AG10803 (cell line): ENCODE results near the gene TAPT1.
A peak's percentile ranks its signal among the peaks of the same experiment; 100 is the strongest.

Experiments used
- DNase-seq: peaks from one replicate; pipeline ENCODE4 v3.0.0; 2010; ENCODE audit warnings: low read depth
- H3K4me3 ChIP-seq: 2 replicates; pipeline ENCODE4 v1.5.1; 2011; ENCODE audit warnings: mild to moderate bottlenecking, low read length, control low read depth
- TF ChIP-seq, protein P1 (sequence below): conservative IDR thresholded peaks from 2 replicates; pipeline ENCODE4 v1.5.1; 2011; ENCODE audit warnings: mild to moderate bottlenecking, low read length, control low read depth, inconsistent platforms

Gene TAPT1

DNA sequence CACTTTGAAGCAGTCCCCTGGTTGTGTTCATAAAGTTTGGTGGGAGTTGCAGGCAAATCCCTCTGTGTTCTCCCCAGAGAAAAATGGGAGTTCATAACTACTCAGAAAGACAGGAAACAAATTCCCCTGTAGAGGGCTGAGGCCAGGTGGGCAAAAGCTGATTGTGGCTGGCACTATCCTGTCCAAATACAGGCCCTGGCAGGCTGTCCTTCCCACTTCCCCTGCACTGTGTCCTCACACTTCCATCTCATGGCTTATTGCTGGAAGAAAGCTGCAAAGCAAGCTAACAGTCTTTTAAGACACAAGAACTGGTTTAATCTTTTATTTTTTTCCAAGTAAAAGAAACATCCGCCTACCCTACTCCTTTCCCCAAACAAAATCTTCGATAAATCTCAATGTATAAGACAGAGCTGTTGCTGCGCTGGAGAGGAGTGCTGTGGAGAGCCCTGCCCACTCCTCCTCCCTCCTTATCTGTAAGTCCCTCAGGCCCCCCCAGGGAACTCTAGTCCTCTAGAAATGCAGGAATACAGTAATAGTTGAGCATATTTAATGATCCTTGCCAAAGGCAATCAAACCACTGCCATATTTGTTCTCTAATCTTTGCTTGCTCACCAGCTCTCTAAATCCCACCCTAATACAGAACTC is 14.0 kb downstream of the TAPT1 start:
- TF ChIP-seq, protein P1, sequence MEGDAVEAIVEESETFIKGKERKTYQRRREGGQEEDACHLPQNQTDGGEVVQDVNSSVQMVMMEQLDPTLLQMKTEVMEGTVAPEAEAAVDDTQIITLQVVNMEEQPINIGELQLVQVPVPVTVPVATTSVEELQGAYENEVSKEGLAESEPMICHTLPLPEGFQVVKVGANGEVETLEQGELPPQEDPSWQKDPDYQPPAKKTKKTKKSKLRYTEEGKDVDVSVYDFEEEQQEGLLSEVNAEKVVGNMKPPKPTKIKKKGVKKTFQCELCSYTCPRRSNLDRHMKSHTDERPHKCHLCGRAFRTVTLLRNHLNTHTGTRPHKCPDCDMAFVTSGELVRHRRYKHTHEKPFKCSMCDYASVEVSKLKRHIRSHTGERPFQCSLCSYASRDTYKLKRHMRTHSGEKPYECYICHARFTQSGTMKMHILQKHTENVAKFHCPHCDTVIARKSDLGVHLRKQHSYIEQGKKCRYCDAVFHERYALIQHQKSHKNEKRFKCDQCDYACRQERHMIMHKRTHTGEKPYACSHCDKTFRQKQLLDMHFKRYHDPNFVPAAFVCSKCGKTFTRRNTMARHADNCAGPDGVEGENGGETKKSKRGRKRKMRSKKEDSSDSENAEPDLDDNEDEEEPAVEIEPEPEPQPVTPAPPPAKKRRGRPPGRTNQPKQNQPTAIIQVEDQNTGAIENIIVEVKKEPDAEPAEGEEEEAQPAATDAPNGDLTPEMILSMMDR = no peak
- no peak overlapping the region for H3K4me3 ChIP-seq
- DNase-seq = no peak

DNA sequence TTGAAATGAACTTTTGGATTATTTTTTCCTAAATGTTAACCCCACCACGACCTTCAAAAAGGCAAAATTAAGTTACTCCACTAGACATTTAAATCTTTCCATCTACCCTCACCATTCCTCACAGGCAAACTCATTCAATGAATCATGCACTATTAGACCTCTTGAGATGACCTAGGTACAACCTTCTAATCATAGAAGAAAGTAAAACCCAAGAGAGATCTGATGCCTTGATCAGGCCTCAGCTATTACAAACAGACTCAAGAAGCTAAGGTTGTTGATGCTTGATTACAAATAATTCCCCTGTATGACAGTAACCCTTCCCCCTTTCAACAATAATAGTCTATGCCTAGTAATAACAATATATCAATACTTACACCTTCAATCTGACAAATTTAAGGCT is 18.9 kb downstream of the TAPT1 start:
- DNase-seq = no peak
- no peak overlapping the region for H3K4me3 ChIP-seq
- TF ChIP-seq, protein P1 = no peak

DNA sequence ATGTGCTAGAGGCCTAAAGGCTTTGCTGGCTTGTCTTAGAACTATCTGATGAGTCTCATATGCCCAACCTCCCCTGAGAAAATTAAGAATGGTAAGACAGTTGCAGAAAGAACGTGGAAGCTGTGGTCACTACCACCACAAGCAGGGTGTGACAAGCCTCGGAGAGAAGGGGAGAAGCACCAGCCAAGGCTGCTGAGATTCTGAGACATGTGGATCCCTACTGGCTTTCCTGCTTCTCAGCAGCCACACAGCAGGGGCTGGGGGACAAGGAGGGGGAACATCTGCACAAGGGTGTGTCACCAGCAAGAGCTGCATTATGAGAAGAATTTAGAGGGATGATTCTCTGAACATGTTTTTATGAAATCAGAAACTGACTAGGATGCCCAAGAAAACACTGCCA is 19.4 kb downstream of the TAPT1 start:
- peak; percentile 42 for DNase-seq
- TF ChIP-seq, protein P1 = no peak
- no peak overlapping the region for H3K4me3 ChIP-seq

DNA sequence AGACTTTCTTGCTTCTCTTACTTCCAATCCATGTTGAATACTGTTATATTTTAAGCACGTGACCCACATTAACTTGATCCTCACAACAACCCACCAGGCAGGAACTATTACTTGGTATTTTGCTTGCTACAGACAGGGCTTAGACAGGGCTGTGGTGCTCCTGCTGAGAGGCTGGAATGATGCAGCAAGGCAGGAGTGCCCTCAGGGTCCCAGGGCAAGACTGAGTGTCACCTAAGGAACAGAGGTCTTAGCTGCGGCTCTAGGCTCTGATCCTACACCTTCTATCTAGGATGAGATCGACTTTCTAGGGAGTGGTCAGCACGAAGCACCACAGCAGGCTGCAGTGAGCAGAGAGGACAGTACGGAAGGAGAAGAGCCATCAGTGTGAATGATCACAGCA is 20.0 kb downstream of the TAPT1 start:
- no peak overlapping the region for H3K4me3 ChIP-seq
- TF ChIP-seq, protein P1 = no peak
- no peak for DNase-seq

DNA sequence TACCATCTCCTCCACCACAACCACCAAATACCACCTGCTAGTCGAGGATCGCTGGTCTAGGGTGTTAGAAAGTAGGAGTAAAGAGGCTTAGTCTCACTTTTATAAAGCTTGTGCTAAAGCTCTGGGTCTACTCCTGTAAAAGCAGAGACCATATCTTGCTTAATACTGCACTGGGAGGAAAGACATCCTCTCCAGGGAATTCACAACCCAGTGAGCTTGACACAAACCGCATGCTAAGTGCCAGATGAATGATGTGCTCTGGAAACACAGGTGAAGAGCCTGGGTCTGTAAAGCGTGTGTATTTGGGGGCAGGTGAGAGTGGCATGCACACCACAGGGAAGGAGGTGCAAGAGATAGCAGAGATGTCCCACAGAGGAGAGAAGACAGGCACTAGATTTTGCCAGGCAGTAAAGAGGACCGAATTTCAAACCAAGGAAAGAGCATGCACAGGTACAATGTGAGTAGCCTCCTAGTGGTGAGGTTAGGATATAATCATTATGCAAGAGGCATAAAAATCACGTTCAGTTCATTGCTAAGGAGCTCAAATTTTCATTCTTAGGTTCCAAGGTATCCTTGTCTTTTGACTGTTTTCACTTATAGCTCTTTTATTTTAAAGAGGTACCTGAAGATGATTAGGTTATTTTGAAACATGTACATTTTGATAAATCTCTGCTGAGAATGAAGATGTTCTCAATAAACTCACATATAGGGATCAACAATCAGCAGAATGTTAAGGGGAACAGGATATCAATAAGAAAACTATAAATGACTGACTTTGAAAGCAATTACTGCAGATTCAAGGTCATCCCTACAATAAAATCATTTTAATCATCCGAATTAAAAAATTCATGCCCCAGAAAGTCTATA is 20.7 kb downstream of the TAPT1 start:
- H3K4me3 ChIP-seq = no peak overlapping the region
- peak; percentile 13 for DNase-seq
- TF ChIP-seq, protein P1 = peak; percentile 61

DNA sequence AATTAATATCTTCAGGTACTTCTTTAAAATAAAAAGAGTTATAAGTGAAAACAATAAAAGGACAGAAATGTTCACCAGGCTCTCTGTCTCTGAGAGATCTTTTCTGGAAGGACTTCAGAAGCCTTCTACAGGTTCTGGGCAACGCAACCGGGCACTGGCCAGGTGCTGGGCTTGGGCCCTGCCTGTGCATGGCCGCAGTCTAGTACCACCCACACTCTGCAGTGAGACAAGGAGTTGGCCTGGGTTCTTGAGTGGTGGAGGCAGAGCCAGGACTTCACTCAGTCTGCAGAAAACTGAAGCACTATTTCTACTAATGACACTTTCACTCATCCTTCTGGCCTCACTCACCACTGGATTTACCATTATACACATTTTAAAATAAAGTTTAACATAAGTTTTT is 21.8 kb downstream of the TAPT1 start:
- DNase-seq = no peak
- TF ChIP-seq, protein P1 = no peak
- no peak overlapping the region for H3K4me3 ChIP-seq

DNA sequence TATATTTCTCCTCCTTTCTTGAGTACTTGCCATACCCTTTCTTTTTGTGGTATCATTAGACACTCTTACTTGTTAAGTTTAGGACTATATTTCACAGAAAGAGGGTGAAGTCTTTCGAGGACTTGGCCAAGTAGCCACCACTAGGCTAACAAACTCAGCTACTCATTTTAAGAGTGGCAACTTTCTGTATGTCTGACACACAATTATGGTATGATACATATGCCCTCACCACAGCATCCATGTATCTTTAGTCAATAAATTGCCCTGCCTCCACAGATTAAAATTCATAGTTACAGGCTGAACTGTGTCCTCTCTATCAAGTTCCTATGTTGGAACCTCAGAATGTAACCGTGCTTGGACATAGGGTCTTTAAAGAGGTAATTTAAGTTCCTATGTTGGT is 23.2 kb downstream of the TAPT1 start:
- no peak for DNase-seq

More for the DNA sequence above, 23.2 kb downstream of the TAPT1 start:
- H3K4me3 ChIP-seq = no peak overlapping the region
- TF ChIP-seq, protein P1 = no peak
